Suppressor macrophage treated with lipopolysaccharide for 4 hours (primary cell): ENCODE results near the gene NID1.

Experiments
- DNase-seq: peaks from one replicate; pipeline ENCODE4 v3.0.0-alpha.2; 2020

The NID1 gene

GRCh38 chr1:236063551-236063918, 1.4 kb downstream of the NID1 start:
- DNase-seq = no peak

- no peak for DNase-seq
Observed at GRCh38 chr1:236060286-236060685, 4.6 kb downstream of the NID1 start.

GRCh38 chr1:236059011-236059410, 5.9 kb downstream of the NID1 start:
- no peak for DNase-seq

GRCh38 chr1:236058141-236058934, 6.6 kb downstream of the NID1 start:
- no peak for DNase-seq

- no peak for DNase-seq
Observed at GRCh38 chr1:236057546-236057945, 7.3 kb downstream of the NID1 start.

GRCh38 chr1:236052232-236052993, 12.5 kb downstream of the NID1 start:
- peak; percentile 58 for DNase-seq

GRCh38 chr1:236051242-236051791, 13.6 kb downstream of the NID1 start:
- DNase-seq = no peak

GRCh38 chr1:236045771-236046170, 19.1 kb downstream of the NID1 start:
- no peak for DNase-seq

GRCh38 chr1:236044341-236044740, 20.5 kb downstream of the NID1 start:
- DNase-seq = no peak

GRCh38 chr1:236041631-236042618, 23.0 kb downstream of the NID1 start:
- DNase-seq = no peak

GRCh38 chr1:236039740-236040685, 24.9 kb downstream of the NID1 start:
- no peak for DNase-seq

- DNase-seq = no peak
Observed at GRCh38 chr1:236038034-236038433, 26.9 kb downstream of the NID1 start.

- no peak for DNase-seq
Observed at GRCh38 chr1:236035681-236036101, 29.2 kb downstream of the NID1 start.

GRCh38 chr1:236033336-236033735, 31.6 kb downstream of the NID1 start:
- no peak for DNase-seq

GRCh38 chr1:236030534-236030933, 34.4 kb downstream of the NID1 start:
- DNase-seq = no peak

GRCh38 chr1:236029428-236029940, 35.4 kb downstream of the NID1 start:
- DNase-seq = no peak

GRCh38 chr1:236027104-236027503, 37.8 kb downstream of the NID1 start:
- no peak for DNase-seq

GRCh38 chr1:236025836-236026235, 39.1 kb downstream of the NID1 start:
- DNase-seq = no peak

- DNase-seq = peak; percentile 41
Observed at GRCh38 chr1:236024641-236025040, 40.2 kb downstream of the NID1 start.

GRCh38 chr1:236023926-236024565, 40.8 kb downstream of the NID1 start:
- DNase-seq = no peak
